GM19455 (cell line): Measurements from ENCODE around the gene S100A13.
"Not testable (repeated sequence)": the region's sequence is repeated elsewhere in the genome, so short reads cannot be mapped to it uniquely, and the experiment has no call there.

Experiments
- ATAC-seq: cut with Tn5 transposase; IDR thresholded peaks from one replicate; pipeline ENCODE4 v1.9.1; 2021; ENCODE audit not compliant: unreplicated experiment

Gene S100A13

GRCh38 chr1:153626904-153627714 lies at the start of gene S100A13:
TSS of gene S100A13 (minus strand) at chr1:153627505. CDS start at chr1:153626472, 1,033 bp downstream.
- no peak for ATAC-seq

GRCh38 chr1:153673511-153673910 lies 46.2 kb upstream of the S100A13 start:
- no peak for ATAC-seq

- peak; percentile 14 for ATAC-seq
Observed at GRCh38 chr1:153671628-153672353, 44.5 kb upstream of the S100A13 start.

- peak; percentile 91 for ATAC-seq
Observed at GRCh38 chr1:153670859-153671627, 43.7 kb upstream of the S100A13 start, which contains the start of gene ILF2. TSS of gene ILF2 (minus strand) at chr1:153670993. CDS start at chr1:153670922, 71 bp downstream.

GRCh38 chr1:153670257-153670858 lies 43.1 kb upstream of the S100A13 start:
- ATAC-seq = peak; percentile 11

GRCh38 chr1:153669606-153670005 lies 42.3 kb upstream of the S100A13 start:
- ATAC-seq = no peak

- not testable (repeated sequence) for ATAC-seq
Observed at GRCh38 chr1:153668672-153669071, 41.4 kb upstream of the S100A13 start.

- ATAC-seq = no peak
Observed at GRCh38 chr1:153667439-153667838, 40.1 kb upstream of the S100A13 start.

- no peak for ATAC-seq
Observed at GRCh38 chr1:153663211-153663610, 35.9 kb upstream of the S100A13 start.

- ATAC-seq = no peak
Observed at GRCh38 chr1:153662269-153662668, 35.0 kb upstream of the S100A13 start.

- ATAC-seq = no peak
Observed at GRCh38 chr1:153661111-153661708, 33.9 kb upstream of the S100A13 start.

GRCh38 chr1:153659656-153660055 lies 32.4 kb upstream of the S100A13 start:
- no peak for ATAC-seq

GRCh38 chr1:153659175-153659534 lies 31.9 kb upstream of the S100A13 start:
- peak; percentile 2 for ATAC-seq

GRCh38 chr1:153658400-153659174 lies 31.3 kb upstream of the S100A13 start, which contains the start of gene SNAPIN:
TSS of gene SNAPIN (plus strand) at chr1:153658703. CDS start at chr1:153658744, 41 bp downstream.
- ATAC-seq = peak; percentile 93

- no peak for ATAC-seq
Observed at GRCh38 chr1:153655333-153655732, 28.0 kb upstream of the S100A13 start.

GRCh38 chr1:153652805-153653500 lies 25.6 kb upstream of the S100A13 start:
- ATAC-seq = no peak

- ATAC-seq = no peak
Observed at GRCh38 chr1:153651771-153652170, 24.5 kb upstream of the S100A13 start.

GRCh38 chr1:153649863-153650235 lies 22.5 kb upstream of the S100A13 start:
- ATAC-seq = no peak
